Endothelial cell of umbilical vein (primary cell): ENCODE measurements around the gene SRSF10.

Experiments used
- CTCF ChIP-seq, 2 donors: IDR thresholded peaks; 1 replicate in 1 of 2; 2 replicates in 1 of 2; pipeline ENCODE4 v1.5.1; 2011; ENCODE audit warnings: low read length in 2 of 2, mild to moderate bottlenecking in 2 of 2, moderate library complexity in 2 of 2, control low read depth in 1 of 2, inconsistent platforms in 1 of 2, low read depth in 1 of 2; ENCODE audit not compliant: insufficient read depth in 1 of 2; ENCODE audit errors: extremely low read depth in 1 of 2
- EZH2 ChIP-seq: IDR thresholded peaks from 2 replicates; pipeline ENCODE4 v1.6.1; 2012; ENCODE audit warnings: borderline replicate concordance, low read depth, mild to moderate bottlenecking, moderate library complexity, low read length, inconsistent platforms; ENCODE audit not compliant: severe bottlenecking
- FOS ChIP-seq: IDR thresholded peaks from 2 replicates; pipeline ENCODE4 v1.6.1; 2011; ENCODE audit warnings: mild to moderate bottlenecking, low read length, moderate library complexity, borderline replicate concordance; ENCODE audit not compliant: insufficient read depth
- GATA2 ChIP-seq: IDR thresholded peaks from 2 replicates; pipeline ENCODE4 v1.7.0; 2011; ENCODE audit warnings: low read depth, mild to moderate bottlenecking, moderate library complexity, mixed read lengths, low read length; ENCODE audit not compliant: insufficient read length, insufficient read depth
- JUN ChIP-seq: IDR thresholded peaks from 2 replicates; pipeline ENCODE4 v1.6.1; 2011; ENCODE audit warnings: borderline replicate concordance, low read depth; ENCODE audit not compliant: insufficient read length, insufficient read depth
- MAX ChIP-seq: IDR thresholded peaks from 2 replicates; pipeline ENCODE4 v1.6.1; 2011; ENCODE audit not compliant: insufficient read depth, insufficient read length
- MYC ChIP-seq: IDR thresholded peaks from one replicate; pipeline ENCODE4 v1.6.1; 2011; ENCODE audit warnings: mild to moderate bottlenecking, low read depth, low read length
- POLR2A ChIP-seq: IDR thresholded peaks from 2 replicates; pipeline ENCODE4 v1.6.1; 2012; ENCODE audit warnings: low read depth, mild to moderate bottlenecking, control low read depth, low read length
- POLR2AphosphoS5 ChIP-seq: IDR thresholded peaks from 2 replicates; pipeline ENCODE4 v1.6.1; 2012; ENCODE audit warnings: low read depth, mild to moderate bottlenecking, control low read depth, low read length, moderate library complexity; ENCODE audit not compliant: insufficient read depth

- no peak for TF ChIP-seq CTCF (IDR thresholded peaks at IDR 0.05; ENCODE audit: extremely low read depth in 1 of 2, insufficient read depth in 1 of 2, low read depth in 1 of 2, low read length in 2 of 2)
- TF ChIP-seq EZH2: no peak
- no peak for TF ChIP-seq FOS
- TF ChIP-seq POLR2AphosphoS5: no peak
- no peak for TF ChIP-seq POLR2A
- no peak for TF ChIP-seq MYC
- no peak for TF ChIP-seq MAX
- no peak for TF ChIP-seq JUN
- no peak for TF ChIP-seq GATA2
These were observed 27.1 kb downstream of the SRSF10 start for GRCh38 chr1:23953020-23953419.
